ENCODE data around the gene NUBPL.

Gene NUBPL

DNA sequence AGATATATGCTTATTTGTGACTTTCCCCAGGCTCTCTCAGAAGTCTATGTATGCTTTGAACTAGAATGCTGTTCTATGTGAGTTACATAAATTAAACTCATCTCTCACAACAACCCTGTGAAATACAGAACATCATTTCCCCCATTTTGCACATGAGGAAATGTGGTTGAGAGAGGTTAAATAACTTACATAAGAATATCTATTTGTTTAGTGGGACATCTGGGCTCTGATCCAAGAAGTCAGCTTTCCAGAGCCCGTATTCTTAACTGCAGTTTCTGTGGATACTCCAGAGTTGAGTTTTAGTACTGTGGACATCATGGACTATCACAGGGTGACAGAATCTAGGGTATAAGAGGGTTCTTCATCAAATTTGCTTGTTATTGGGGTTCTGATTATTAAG, 273.4 kb downstream of the NUBPL start:
- TF ChIP-seq MAX (IDR thresholded peaks at IDR 0.05) (no peak), CEBPB (IDR thresholded peaks at IDR 0.05) (no peak), EP300 (IDR thresholded peaks at IDR 0.05; ENCODE audit: borderline replicate concordance) (no peak), NFIC (IDR thresholded peaks at IDR 0.05) (no peak), FOXM1 (IDR thresholded peaks at IDR 0.05; ENCODE audit: borderline replicate concordance, low read depth) (no peak), TEAD4 (IDR thresholded peaks at IDR 0.05) (no peak), TCF12 (IDR thresholded peaks at IDR 0.05; ENCODE audit: low read depth) (no peak), CREB1 (IDR thresholded peaks at IDR 0.05; ENCODE audit: low read depth) (no peak), EGR1 (IDR thresholded peaks at IDR 0.05) (no peak), TAF1 (IDR thresholded peaks at IDR 0.05; ENCODE audit: low read depth) (no peak), RAD21 (IDR thresholded peaks at IDR 0.05; ENCODE audit: low read depth) (no peak)
- TF ChIP-seq, protein P1, sequence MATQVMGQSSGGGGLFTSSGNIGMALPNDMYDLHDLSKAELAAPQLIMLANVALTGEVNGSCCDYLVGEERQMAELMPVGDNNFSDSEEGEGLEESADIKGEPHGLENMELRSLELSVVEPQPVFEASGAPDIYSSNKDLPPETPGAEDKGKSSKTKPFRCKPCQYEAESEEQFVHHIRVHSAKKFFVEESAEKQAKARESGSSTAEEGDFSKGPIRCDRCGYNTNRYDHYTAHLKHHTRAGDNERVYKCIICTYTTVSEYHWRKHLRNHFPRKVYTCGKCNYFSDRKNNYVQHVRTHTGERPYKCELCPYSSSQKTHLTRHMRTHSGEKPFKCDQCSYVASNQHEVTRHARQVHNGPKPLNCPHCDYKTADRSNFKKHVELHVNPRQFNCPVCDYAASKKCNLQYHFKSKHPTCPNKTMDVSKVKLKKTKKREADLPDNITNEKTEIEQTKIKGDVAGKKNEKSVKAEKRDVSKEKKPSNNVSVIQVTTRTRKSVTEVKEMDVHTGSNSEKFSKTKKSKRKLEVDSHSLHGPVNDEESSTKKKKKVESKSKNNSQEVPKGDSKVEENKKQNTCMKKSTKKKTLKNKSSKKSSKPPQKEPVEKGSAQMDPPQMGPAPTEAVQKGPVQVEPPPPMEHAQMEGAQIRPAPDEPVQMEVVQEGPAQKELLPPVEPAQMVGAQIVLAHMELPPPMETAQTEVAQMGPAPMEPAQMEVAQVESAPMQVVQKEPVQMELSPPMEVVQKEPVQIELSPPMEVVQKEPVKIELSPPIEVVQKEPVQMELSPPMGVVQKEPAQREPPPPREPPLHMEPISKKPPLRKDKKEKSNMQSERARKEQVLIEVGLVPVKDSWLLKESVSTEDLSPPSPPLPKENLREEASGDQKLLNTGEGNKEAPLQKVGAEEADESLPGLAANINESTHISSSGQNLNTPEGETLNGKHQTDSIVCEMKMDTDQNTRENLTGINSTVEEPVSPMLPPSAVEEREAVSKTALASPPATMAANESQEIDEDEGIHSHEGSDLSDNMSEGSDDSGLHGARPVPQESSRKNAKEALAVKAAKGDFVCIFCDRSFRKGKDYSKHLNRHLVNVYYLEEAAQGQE (IDR thresholded peaks at IDR 0.05; ENCODE audit: low read depth) = no peak
- TF ChIP-seq, protein P2, sequence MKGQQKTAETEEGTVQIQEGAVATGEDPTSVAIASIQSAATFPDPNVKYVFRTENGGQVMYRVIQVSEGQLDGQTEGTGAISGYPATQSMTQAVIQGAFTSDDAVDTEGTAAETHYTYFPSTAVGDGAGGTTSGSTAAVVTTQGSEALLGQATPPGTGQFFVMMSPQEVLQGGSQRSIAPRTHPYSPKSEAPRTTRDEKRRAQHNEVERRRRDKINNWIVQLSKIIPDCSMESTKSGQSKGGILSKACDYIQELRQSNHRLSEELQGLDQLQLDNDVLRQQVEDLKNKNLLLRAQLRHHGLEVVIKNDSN (IDR thresholded peaks at IDR 0.05) = no peak

- TF ChIP-seq EGR1 (IDR thresholded peaks at IDR 0.05) (no peak), RAD21 (IDR thresholded peaks at IDR 0.05; ENCODE audit: low read depth) (no peak), CEBPB (IDR thresholded peaks at IDR 0.05) (no peak), FOXM1 (IDR thresholded peaks at IDR 0.05; ENCODE audit: borderline replicate concordance, low read depth) (no peak), TEAD4 (IDR thresholded peaks at IDR 0.05) (no peak), MAX (IDR thresholded peaks at IDR 0.05) (no peak), NFIC (IDR thresholded peaks at IDR 0.05) (no peak), ZBTB7A (IDR thresholded peaks at IDR 0.05; ENCODE audit: low read depth) (no peak), EP300 (IDR thresholded peaks at IDR 0.05; ENCODE audit: borderline replicate concordance) (no peak)
- TF ChIP-seq, protein P1 (IDR thresholded peaks at IDR 0.05; ENCODE audit: low read depth) = no peak
Observed at GRCh38 chr14:31835049-31835448, 273.8 kb downstream of the NUBPL start.

- TF ChIP-seq TCF12 (IDR thresholded peaks at IDR 0.05; ENCODE audit: low read depth) (no peak), EGR1 (IDR thresholded peaks at IDR 0.05) (no peak), YY1 (IDR thresholded peaks at IDR 0.05; ENCODE audit: low read depth) (no peak), RAD21 (IDR thresholded peaks at IDR 0.05; ENCODE audit: low read depth) (no peak), ZBTB7A (IDR thresholded peaks at IDR 0.05; ENCODE audit: low read depth) (no peak), EP300 (IDR thresholded peaks at IDR 0.05; ENCODE audit: borderline replicate concordance) (no peak), CREB1 (IDR thresholded peaks at IDR 0.05; ENCODE audit: low read depth) (no peak), TEAD4 (IDR thresholded peaks at IDR 0.05) (no peak)
- TF ChIP-seq, protein P1 (IDR thresholded peaks at IDR 0.05; ENCODE audit: low read depth) = no peak
Observed at GRCh38 chr14:31837031-31837430, 275.8 kb downstream of the NUBPL start.

DNA sequence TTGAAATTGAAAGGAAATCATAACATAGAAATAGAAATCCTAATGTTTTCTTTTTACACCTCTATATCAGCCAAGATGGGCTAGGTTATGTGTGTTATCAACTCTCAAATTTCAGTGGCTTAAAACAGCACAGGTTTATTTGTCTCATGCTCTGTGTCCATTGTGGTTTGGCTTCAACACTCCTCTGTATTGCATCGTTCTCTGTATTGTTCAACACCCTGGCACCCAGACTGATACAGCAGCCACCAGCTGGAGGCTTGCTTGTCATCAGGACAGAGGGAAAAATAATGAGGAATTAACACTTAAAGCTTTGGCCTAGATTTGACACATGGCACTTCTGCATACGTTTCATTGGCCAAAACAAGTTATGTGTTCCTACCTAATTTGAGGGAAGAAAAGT, 281.7 kb downstream of the NUBPL start:
- TF ChIP-seq TCF12 (IDR thresholded peaks at IDR 0.05; ENCODE audit: low read depth) (no peak), YY1 (IDR thresholded peaks at IDR 0.05; ENCODE audit: low read depth) (no peak), FOXM1 (IDR thresholded peaks at IDR 0.05; ENCODE audit: borderline replicate concordance, low read depth) (no peak)

DNA sequence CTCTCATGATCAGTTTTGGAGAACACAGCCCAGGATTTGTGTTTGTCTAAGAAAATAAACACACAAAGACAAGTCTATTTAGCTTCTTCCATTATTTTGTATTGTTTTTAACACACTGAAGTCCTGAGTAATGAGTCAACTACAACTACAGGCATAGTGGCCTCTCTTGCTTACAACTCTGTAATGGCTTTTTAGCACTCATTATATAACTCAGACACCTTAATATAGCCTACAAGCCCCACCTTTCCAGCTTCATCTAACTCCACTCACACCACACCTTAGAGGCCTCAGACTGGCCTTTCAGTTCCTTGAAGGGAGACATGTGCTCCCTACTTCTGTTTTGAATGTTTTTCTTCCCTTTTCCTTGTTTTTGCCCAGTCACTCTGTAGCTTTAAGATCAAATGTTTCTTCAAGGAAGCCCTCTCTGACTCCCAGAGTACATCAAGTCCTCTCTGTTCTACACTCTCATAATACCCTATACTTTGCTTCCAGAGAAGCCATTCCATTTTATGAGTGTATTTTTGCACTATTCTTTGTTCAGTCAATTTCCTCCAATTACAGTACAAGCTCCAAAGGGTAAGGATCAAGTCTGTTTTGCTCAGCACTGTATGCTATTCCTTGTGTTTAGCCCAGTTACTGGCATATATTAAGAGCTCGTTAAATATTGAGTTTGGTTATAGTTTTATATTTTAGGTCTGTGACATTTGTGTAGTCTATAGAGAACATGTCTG, 282.3 kb downstream of the NUBPL start:
- TF ChIP-seq EGR1 (IDR thresholded peaks at IDR 0.05) (no peak), FOXM1 (IDR thresholded peaks at IDR 0.05; ENCODE audit: borderline replicate concordance, low read depth) (no peak), CEBPB (IDR thresholded peaks at IDR 0.05) (no peak), TCF12 (IDR thresholded peaks at IDR 0.05; ENCODE audit: low read depth) (no peak), NFIC (IDR thresholded peaks at IDR 0.05) (no peak), YY1 (IDR thresholded peaks at IDR 0.05; ENCODE audit: low read depth) (no peak), EP300 (IDR thresholded peaks at IDR 0.05; ENCODE audit: borderline replicate concordance) (no peak), ZBTB7A (IDR thresholded peaks at IDR 0.05; ENCODE audit: low read depth) (no peak), TAF1 (IDR thresholded peaks at IDR 0.05; ENCODE audit: low read depth) (no peak), RAD21 (IDR thresholded peaks at IDR 0.05; ENCODE audit: low read depth) (no peak), CREB1 (IDR thresholded peaks at IDR 0.05; ENCODE audit: low read depth) (no peak), MAX (IDR thresholded peaks at IDR 0.05) (no peak)
- TF ChIP-seq, protein P1 (IDR thresholded peaks at IDR 0.05; ENCODE audit: low read depth) = no peak
